Stimulated activated CD4-positive, alpha-beta T cell treated with anti-CD3 and anti-CD28 coated beads, Interleukin-4, amount 100 ng/mL, for 4 hours (primary cell): ENCODE data around the gene PRPSAP1.
"Not testable (repeated sequence)": the region's sequence is repeated elsewhere in the genome, so short reads cannot be mapped to it uniquely, and the experiment has no call there.

ENCODE experiments used
- DNase-seq, 2 experiments: peaks; one replicate each; pipeline ENCODE4 v3.0.0-alpha.2; 2020

The PRPSAP1 gene

DNA sequence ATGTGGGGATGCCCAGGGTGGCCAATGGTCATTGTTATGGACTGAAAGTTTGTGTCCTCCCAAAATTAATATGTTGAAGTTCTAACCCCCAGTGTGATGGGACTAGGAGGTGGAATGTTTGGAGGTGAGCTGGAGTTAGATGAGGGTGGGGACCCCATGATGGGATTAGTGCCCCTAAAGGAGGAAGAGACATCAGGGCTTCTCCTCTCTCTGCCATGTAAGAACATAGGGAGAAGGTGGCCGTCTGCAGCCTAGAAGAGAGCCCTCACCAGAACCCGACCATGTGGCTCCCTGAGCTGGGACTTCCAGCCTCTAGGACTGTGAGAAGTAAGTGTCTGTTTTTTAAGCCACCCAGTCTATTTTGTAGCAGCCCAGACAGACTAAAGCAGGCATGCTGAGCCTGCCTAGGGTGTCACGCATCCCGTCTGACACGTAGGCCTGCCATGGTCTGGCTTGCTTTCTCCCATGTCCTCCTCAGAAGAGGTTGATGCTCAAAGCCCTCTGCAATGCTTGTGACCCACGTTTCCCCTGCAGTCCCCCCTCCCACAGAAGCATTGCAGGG is 4.0 kb upstream of the PRPSAP1 start:
- no peak for DNase-seq

DNA sequence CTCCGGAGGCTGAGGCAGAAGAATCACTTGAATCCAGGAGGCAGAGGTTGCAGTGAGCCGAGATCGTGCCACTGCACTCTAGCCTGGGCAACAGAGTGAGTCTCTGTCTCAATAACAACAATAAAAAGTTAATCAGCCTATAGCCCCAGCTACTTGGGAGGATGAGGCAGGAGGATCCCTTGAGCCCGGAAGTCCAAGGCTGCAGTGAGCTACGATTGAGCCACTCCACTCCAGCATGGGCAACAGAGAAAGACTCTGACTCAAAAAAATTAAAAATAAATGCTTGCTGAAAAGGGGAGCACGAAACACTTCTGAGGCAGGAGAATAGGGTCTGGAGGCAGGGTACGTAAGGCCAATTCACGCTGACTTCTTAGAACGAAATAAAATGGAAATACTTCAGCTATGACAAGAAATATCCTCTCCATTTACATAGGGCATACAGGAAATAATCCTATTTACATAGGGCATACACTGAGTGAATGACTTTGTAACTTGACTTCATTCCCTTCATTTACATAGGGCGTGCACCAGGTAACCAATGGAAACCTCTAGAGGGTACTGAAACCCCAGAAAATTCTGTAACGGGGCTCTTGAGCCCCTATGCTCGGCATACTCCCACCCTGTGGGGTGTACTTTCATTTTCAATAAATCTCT is 3.2 kb upstream of the PRPSAP1 start:
- no peak for DNase-seq

GRCh38 chr17:76354747-76355310 is 1.1 kb upstream of the PRPSAP1 start:
- no peak for DNase-seq

DNA sequence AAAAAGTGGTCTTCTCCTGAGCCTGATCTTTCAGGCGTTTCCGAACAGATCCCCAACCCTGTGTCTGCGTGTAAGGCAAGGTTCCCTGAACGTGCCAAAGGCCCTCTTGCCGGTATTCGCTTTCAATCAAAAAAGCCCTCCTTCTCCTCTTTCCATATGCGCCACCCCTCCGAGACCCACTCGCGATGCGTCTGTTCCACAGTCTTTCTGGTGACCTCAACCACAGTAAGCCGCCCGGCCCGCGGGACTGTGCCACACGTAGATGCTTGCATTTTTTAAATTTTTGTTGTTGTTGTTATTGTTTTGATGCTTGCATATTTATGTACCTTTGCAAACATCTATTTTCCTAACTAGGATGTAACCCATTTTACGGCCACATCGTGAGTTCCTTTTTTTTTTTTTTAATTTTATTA is 607 bp upstream of the PRPSAP1 start:
- DNase-seq: no peak

GRCh38 chr17:76353004-76353598 is 615 bp downstream of the PRPSAP1 start:
- DNase-seq: no peak

GRCh38 chr17:76351526-76352071 is 2.1 kb downstream of the PRPSAP1 start:
- no peak for DNase-seq

GRCh38 chr17:76350463-76350862 is 3.3 kb downstream of the PRPSAP1 start:
- no peak for DNase-seq

GRCh38 chr17:76346936-76347335 is 6.8 kb downstream of the PRPSAP1 start:
- not testable (repeated sequence) for DNase-seq

DNA sequence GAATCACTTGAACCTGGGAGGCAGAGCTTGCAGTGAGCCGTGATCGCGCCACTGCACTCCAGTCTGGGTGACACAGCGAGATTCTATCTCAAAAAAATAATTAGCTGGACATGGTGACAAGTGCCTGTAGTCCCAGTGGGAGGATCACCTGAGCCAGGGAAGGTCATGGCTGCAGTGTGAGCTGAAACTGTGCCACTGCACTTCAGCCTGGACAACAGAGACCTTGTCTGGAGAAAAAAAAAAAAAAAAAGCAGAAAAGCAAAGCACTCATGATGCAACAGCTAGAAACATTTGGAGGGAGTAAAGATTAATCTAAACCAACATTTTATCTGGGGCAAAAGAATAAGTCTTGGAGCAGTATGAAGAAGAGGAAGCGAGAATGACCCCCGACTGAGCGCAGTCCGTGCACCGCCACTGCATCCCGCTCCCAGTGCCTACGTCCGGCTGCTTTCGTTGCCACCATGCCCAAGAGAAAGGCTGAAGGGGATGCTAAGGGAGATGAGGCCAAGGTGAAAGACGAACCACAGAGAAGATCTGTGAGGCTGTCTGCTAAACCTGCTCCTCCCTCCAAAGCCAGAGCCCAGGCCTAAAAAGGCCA is 8.2 kb downstream of the PRPSAP1 start:
- DNase-seq: no peak

DNA sequence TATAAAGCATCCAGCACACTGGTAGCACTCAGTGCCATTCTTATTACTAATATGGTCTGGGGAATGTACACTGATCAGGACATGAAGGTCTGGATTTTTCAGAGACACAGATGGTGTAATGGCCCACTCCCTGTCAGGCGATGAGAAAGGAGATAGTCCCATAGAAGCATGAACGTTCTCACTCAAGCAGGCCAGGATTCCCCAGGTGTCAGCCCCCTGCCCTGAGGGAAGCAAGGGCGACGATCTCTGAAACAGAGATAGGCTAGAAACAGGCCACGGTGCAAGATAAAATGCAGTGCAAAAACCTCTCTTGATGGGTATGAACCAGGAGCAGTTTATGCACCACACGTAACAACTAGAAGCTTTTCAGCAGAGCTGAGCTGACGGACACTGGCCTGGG is 10.6 kb downstream of the PRPSAP1 start:
- no peak for DNase-seq

- DNase-seq: no peak
Observed at GRCh38 chr17:76341301-76341700, 12.4 kb downstream of the PRPSAP1 start.

DNA sequence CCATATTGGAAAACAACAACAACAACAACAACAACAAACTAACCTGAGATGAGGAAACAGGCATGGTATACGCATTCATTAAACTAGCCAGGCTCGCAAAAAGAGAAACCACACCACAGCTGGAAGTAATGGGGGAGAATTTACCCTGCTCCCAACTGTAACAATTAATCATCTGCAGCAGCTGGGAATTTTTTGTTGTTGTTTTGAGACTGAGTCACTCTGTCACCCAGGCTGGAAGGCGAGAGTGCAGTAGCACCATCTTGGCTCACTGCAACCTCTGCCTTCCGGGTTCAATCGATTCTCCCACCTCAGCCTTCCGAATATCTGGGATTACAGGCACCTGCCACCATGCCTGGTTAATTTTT is 16.3 kb downstream of the PRPSAP1 start:
- DNase-seq: no peak

- no peak for DNase-seq
Observed at GRCh38 chr17:76336756-76337412, 16.8 kb downstream of the PRPSAP1 start.

DNA sequence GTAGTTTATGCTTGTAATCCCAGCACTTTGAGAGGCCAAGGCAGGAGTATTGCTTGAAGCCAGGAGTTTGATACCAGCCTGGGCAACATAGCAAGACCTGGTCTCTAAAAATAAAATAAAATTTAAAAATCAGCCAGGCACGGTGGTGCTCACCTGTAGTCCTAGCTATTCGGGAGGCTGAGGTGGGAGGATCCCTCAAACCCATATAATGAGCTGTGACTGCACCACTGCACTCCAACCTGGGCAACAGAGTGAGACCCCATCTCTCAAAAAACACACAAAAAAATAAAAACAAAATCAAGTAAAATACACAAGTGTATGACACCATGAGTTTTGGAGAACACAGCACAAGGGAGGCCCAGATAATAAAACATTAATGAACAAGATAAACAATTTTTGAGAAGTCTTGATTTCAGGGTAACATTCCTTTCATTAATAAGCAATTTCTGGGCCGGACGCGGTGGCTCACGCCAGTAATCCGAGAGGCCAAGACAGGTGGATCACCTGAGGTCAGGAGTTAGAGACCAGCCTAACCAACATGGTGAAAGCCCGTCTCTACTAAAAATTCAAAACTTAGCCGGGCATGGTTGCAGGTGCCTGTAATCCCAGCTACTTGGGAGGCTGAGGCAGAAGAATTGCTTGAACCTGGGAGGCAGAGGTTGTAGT is 17.9 kb downstream of the PRPSAP1 start:
- no peak for DNase-seq

- no peak for DNase-seq
Observed at GRCh38 chr17:76333673-76334505, 19.8 kb downstream of the PRPSAP1 start.

- no peak for DNase-seq
Observed at GRCh38 chr17:76331083-76331482, 22.6 kb downstream of the PRPSAP1 start.

DNA sequence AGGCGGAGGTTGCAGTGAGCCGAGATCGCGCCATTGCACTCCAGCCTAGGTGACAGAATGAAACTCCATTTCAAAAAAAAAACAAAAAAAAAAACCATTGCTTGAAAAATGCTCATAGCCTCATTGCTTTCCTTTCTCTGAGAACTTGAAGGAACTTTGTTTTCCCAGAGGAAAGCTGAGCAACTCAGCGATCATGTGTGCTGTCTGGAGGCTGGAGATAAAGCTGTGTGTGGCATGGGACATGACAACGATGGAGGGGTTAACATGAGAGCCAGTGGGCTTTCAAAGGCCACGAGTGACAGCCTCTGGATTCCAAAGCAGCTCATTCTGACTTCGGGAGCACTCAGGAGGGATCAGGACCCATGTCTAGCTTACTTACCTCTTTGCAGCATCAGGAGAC is 24.1 kb downstream of the PRPSAP1 start:
- no peak for DNase-seq

- no peak for DNase-seq
Observed at GRCh38 chr17:76327696-76328095, 26.0 kb downstream of the PRPSAP1 start.

GRCh38 chr17:76326306-76326705 is 27.4 kb downstream of the PRPSAP1 start:
- DNase-seq: no peak

- DNase-seq: no peak
Observed at GRCh38 chr17:76318586-76318985, 35.1 kb downstream of the PRPSAP1 start.

DNA sequence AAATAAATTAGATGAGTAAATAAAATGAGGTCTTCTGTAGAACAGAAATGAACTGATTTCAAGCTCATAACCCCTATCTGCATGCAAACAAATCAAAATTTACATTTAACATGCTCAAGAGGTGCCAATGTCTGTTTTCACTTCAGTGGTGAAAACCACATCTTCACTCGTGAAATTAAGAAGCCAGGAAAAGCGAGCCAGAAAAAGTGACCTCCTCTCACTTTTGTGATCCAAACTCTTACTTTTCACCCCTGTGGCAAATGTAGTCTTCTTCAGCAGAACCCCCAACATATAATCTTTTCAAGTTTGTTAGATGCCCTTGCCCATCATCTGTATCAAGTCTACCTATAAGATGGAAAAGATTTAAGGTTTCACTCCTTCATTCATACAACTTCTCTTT is 36.2 kb downstream of the PRPSAP1 start:
- DNase-seq: no peak
